Loucy (cell line): ENCODE data around the gene MMP28.

Source experiments
- EZH2phosphoT487 ChIP-seq: fragments of 200-600 bp; IDR thresholded peaks from 2 replicates; pipeline ENCODE4 v1.6.1; 2018; ENCODE audit warnings: antibody characterized with exemption, mild to moderate bottlenecking, moderate library complexity, borderline replicate concordance
- TF ChIP-seq, protein P1 (sequence below): fragments of 200-600 bp; sonication (generic); conservative IDR thresholded peaks from 2 replicates; pipeline ENCODE4 v1.5.1; 2014; ENCODE audit warnings: mild to moderate bottlenecking, antibody characterized with exemption, low read length

DNA sequence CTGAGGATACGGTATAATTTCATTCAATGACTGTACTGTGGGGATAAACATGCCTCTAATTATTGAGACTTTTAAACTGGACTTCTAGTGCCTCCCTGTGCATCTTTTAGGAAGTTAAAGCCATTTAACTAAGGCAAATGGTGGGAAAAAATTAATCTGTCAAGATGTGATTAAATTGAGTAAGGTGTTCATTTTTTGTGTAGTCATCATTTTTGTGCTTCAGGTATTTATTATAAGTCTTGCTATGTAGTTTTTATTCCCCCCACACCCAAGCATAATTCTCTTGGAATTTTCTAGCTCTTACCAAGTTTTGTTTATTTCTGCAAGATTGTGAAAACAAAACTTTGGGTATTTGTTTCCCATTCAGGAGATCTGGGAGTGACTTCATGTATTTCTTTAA lies 24.0 kb upstream of the MMP28 start:
- TF ChIP-seq, protein P1, sequence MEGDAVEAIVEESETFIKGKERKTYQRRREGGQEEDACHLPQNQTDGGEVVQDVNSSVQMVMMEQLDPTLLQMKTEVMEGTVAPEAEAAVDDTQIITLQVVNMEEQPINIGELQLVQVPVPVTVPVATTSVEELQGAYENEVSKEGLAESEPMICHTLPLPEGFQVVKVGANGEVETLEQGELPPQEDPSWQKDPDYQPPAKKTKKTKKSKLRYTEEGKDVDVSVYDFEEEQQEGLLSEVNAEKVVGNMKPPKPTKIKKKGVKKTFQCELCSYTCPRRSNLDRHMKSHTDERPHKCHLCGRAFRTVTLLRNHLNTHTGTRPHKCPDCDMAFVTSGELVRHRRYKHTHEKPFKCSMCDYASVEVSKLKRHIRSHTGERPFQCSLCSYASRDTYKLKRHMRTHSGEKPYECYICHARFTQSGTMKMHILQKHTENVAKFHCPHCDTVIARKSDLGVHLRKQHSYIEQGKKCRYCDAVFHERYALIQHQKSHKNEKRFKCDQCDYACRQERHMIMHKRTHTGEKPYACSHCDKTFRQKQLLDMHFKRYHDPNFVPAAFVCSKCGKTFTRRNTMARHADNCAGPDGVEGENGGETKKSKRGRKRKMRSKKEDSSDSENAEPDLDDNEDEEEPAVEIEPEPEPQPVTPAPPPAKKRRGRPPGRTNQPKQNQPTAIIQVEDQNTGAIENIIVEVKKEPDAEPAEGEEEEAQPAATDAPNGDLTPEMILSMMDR = no peak
- TF ChIP-seq EZH2phosphoT487 = no peak
